HG02973 (cell line): ENCODE measurements around the gene CNTN5.
"Not testable (repeated sequence)": the region's sequence is repeated elsewhere in the genome, so short reads cannot be mapped to it uniquely, and the experiment has no call there.

ENCODE experiments used
- ATAC-seq: cut with Tn5 transposase; IDR thresholded peaks from one replicate; pipeline ENCODE4 v1.9.1; 2021; ENCODE audit warnings: moderate library complexity; ENCODE audit not compliant: unreplicated experiment

CNTN5 gene

GRCh38 chr11:99268886-99269285 is 248.1 kb downstream of the CNTN5 start:
- ATAC-seq: no peak

GRCh38 chr11:99271527-99271926 is 250.8 kb downstream of the CNTN5 start:
- no peak for ATAC-seq

GRCh38 chr11:99275521-99275920 is 254.8 kb downstream of the CNTN5 start:
- ATAC-seq: no peak

- ATAC-seq: no peak
Observed at GRCh38 chr11:99277281-99277680, 256.5 kb downstream of the CNTN5 start.

- ATAC-seq: no peak
Observed at GRCh38 chr11:99279266-99279665, 258.5 kb downstream of the CNTN5 start.

- no peak for ATAC-seq
Observed at GRCh38 chr11:99281331-99281730, 260.6 kb downstream of the CNTN5 start.

GRCh38 chr11:99297925-99298324 is 277.2 kb downstream of the CNTN5 start:
- ATAC-seq: not testable (repeated sequence)

- ATAC-seq: no peak
Observed at GRCh38 chr11:99307510-99308088, 286.9 kb downstream of the CNTN5 start.

GRCh38 chr11:99311870-99312269 is 291.1 kb downstream of the CNTN5 start:
- ATAC-seq: no peak

- no peak for ATAC-seq
Observed at GRCh38 chr11:99316776-99317520, 296.2 kb downstream of the CNTN5 start.

- no peak for ATAC-seq
Observed at GRCh38 chr11:99320769-99321290, 300.1 kb downstream of the CNTN5 start.

GRCh38 chr11:99325847-99326246 is 305.1 kb downstream of the CNTN5 start:
- ATAC-seq: no peak

GRCh38 chr11:99327066-99327465 is 306.3 kb downstream of the CNTN5 start:
- no peak for ATAC-seq

GRCh38 chr11:99327527-99327926 is 306.8 kb downstream of the CNTN5 start:
- ATAC-seq: no peak

- no peak for ATAC-seq
Observed at GRCh38 chr11:99333621-99334020, 312.9 kb downstream of the CNTN5 start.

GRCh38 chr11:99343117-99343516 is 322.4 kb downstream of the CNTN5 start:
- no peak for ATAC-seq

- no peak for ATAC-seq
Observed at GRCh38 chr11:99349151-99349673, 328.5 kb downstream of the CNTN5 start.

GRCh38 chr11:99351624-99352023 is 330.9 kb downstream of the CNTN5 start:
- no peak for ATAC-seq

- ATAC-seq: no peak
Observed at GRCh38 chr11:99352642-99353041, 331.9 kb downstream of the CNTN5 start.

GRCh38 chr11:99366546-99366945 is 345.8 kb downstream of the CNTN5 start:
- ATAC-seq: no peak

GRCh38 chr11:99368583-99368982 is 347.8 kb downstream of the CNTN5 start:
- no peak for ATAC-seq

GRCh38 chr11:99370549-99371216 is 349.9 kb downstream of the CNTN5 start:
- ATAC-seq: no peak
